SK-N-SH (cell line): ENCODE measurements around the gene FCHO2.

Experiments
- CTCF ChIP-seq: fragments of 200-600 bp; sonication (generic); IDR thresholded peaks from 2 replicates; pipeline ENCODE4 v1.6.1; 2017; ENCODE audit warnings: antibody characterized with exemption, mild to moderate bottlenecking, moderate library complexity
- EZH2phosphoT487 ChIP-seq: fragments of 200-600 bp; sonication (generic); IDR thresholded peaks from 2 replicates; pipeline ENCODE4 v1.6.1; 2017; ENCODE audit warnings: low read depth, mixed run types, mild to moderate bottlenecking, antibody characterized with exemption, moderate library complexity, borderline replicate concordance
- MXI1 ChIP-seq: IDR thresholded peaks from 2 replicates; pipeline ENCODE4 v1.6.1; 2012; ENCODE audit warnings: mild to moderate bottlenecking, low read depth, low read length, improper control_type of control experiment
- POLR2AphosphoS5 ChIP-seq: IDR thresholded peaks from 2 replicates; pipeline ENCODE4 v1.6.1; 2012; ENCODE audit warnings: low read depth, low read length
- RAD21 ChIP-seq: IDR thresholded peaks from 2 replicates; pipeline ENCODE4 v1.6.1; 2012; ENCODE audit warnings: mild to moderate bottlenecking, low read length
- REST ChIP-seq: IDR thresholded peaks from 2 replicates; pipeline ENCODE4 v1.6.1; 2012; ENCODE audit warnings: mild to moderate bottlenecking, low read depth, low read length, moderate library complexity
- RFX5 ChIP-seq: IDR thresholded peaks from 2 replicates; pipeline ENCODE4 v1.6.1; 2012; ENCODE audit warnings: mild to moderate bottlenecking, improper control_type of control experiment, low read length
- USF1 ChIP-seq: IDR thresholded peaks from 2 replicates; pipeline ENCODE4 v1.4.0; 2012; ENCODE audit warnings: low read depth, borderline replicate concordance
- USF2 ChIP-seq: fragments of 150-350 bp; IDR thresholded peaks from 2 replicates; pipeline ENCODE4 v1.6.1; 2017; ENCODE audit warnings: antibody characterized with exemption, low read length, low read depth, borderline replicate concordance

GRCh38 chr5:73027361-73027760 lies 71.5 kb downstream of the FCHO2 start:
- TF ChIP-seq RAD21 (no peak), USF1 (no peak), RFX5 (no peak), CTCF (peak; percentile 42), MXI1 (no peak), EZH2phosphoT487 (no peak), REST (no peak), POLR2AphosphoS5 (no peak), USF2 (no peak)
